ENCODE measurements around the gene ADAR.
A peak's percentile ranks its signal among the peaks of the same experiment; 100 is the strongest.

ADAR gene

GRCh38 chr1:154623358-154623757 lies 15.4 kb upstream of the ADAR start:
- no peak overlapping the region for H3K27ac ChIP-seq
- no peak for TF ChIP-seq CTCF (conservative IDR thresholded peaks at IDR 0.05)

- no peak overlapping the region for H3K27ac ChIP-seq
- no peak for TF ChIP-seq CTCF (conservative IDR thresholded peaks at IDR 0.05)
Measured at GRCh38 chr1:154622503-154623039, 14.6 kb upstream of the ADAR start.

GRCh38 chr1:154621875-154622274 lies 13.9 kb upstream of the ADAR start:
- no peak for TF ChIP-seq CTCF (conservative IDR thresholded peaks at IDR 0.05)

GRCh38 chr1:154620751-154621150 lies 12.8 kb upstream of the ADAR start:
- TF ChIP-seq CTCF (conservative IDR thresholded peaks at IDR 0.05), result no peak
- no peak overlapping the region for H3K27ac ChIP-seq

More at GRCh38 chr1:154621875-154622274, 13.9 kb upstream of the ADAR start:
- no peak overlapping the region for H3K27ac ChIP-seq

GRCh38 chr1:154619181-154619948 lies 11.4 kb upstream of the ADAR start:
- no peak overlapping the region for H3K27ac ChIP-seq
- no peak for TF ChIP-seq CTCF (conservative IDR thresholded peaks at IDR 0.05)

- no peak for TF ChIP-seq CTCF (conservative IDR thresholded peaks at IDR 0.05)
- H3K27ac ChIP-seq, result no peak overlapping the region
Measured at GRCh38 chr1:154616659-154617345, 8.8 kb upstream of the ADAR start.

- H3K27ac ChIP-seq, result peak overlapping the region; percentile 2; the same call in 1 of the 2 replicates
- no peak for TF ChIP-seq CTCF (conservative IDR thresholded peaks at IDR 0.05)
Measured at GRCh38 chr1:154615411-154615810, 7.4 kb upstream of the ADAR start.

All from VCaP (cell line).